GM12878 (cell line): ENCODE data around the gene DCAF5. TPM values are rescaled to one million over a fixed set of nuclear protein-coding genes. Genes with fewer than 3 reads are reported as not detected.

Experiments
- ATAC-seq: fragments of 200-7000 bp; cut with Tn5 transposase; 3 replicates; pipeline ENCODE4 v1.9.1; 2020; ENCODE audit warnings: mild to moderate bottlenecking, moderate library complexity
- BruUV-seq: library from RNA; stranded (reverse); fragments of 400-500 nt; replicated peaks from 2 replicates; lab custom pipeline; 2021; lab: Mats Ljungman, UMichigan
- CTCF ChIA-PET: fragments of 300-600 bp; sonication (Branson Sonifier 250); formaldehyde crosslinking; extraction: SDS; loops from one replicate; lab custom pipeline; 2021; ENCODE audit warnings: inconsistent platforms; lab: Yijun Ruan, JAX
- POLR2A ChIA-PET: fragments of 350-600 bp; formaldehyde crosslinking; extraction: SDS; loops from one replicate; lab custom pipeline; 2021; ENCODE audit warnings: inconsistent platforms; lab: Charles Lee
- RAD21 ChIA-PET: fragments of 300-600 bp; sonication (Branson Sonifier 250); formaldehyde crosslinking; loops from one replicate; lab custom pipeline; 2023; ENCODE audit warnings: antibody characterized with exemption; ENCODE audit not compliant: unreplicated experiment; lab: Charles Lee
- SMC1A ChIA-PET: fragments of 300-600 bp; sonication (Branson Sonifier 250); formaldehyde crosslinking; loops from one replicate; lab custom pipeline; 2023; ENCODE audit not compliant: unreplicated experiment, uncharacterized antibody; lab: Charles Lee
- DNase-seq: peaks from one replicate; pipeline ENCODE4 v3.0.0-alpha.2; 2011; ENCODE audit warnings: low read depth, low spot score
- FAIRE-seq: peaks from 3 replicates; lab custom pipeline; 2011; peaks lifted over from hg19 to GRCh38; lab: Jason Lieb, UNC
- H2AFZ ChIP-seq: 2 replicates; pipeline ENCODE4 v1.6.0; 2011; ENCODE audit warnings: low read depth, low read length, control low read depth; ENCODE audit not compliant: control insufficient read depth
- H3K27ac ChIP-seq: 2 replicates; pipeline ENCODE4 v1.5.1; 2011; ENCODE audit warnings: control low read depth; ENCODE audit not compliant: control insufficient read depth, insufficient read depth
- H3K27me3 ChIP-seq, 2 experiments: replicated peaks in 1 of 2; 2 replicates each; pipeline versions ENCODE4 v1.6.0 to v1.6.1; 2011; ENCODE audit warnings: low read length in 1 of 2; ENCODE audit not compliant: control insufficient read depth in 2 of 2, insufficient read depth in 2 of 2
- H3K36me3 ChIP-seq, 2 experiments: 2 replicates each; pipeline ENCODE4 v1.5.1; 2011; ENCODE audit warnings: low read length in 1 of 2; ENCODE audit not compliant: control insufficient read depth in 2 of 2, insufficient read depth in 2 of 2
- H3K4me1 ChIP-seq: 2 replicates; pipeline ENCODE4 v1.6.1; 2011; ENCODE audit warnings: mild to moderate bottlenecking, low read length, moderate library complexity, mixed read lengths; ENCODE audit not compliant: control insufficient read depth, insufficient read depth
- H3K4me2 ChIP-seq: 2 replicates; pipeline ENCODE4 v1.6.0; 2011; ENCODE audit warnings: control low read depth; ENCODE audit not compliant: control insufficient read depth, insufficient read depth
- H3K4me3 ChIP-seq: fragments of 200-600 bp; sonication (generic); 2 replicates; pipeline ENCODE4 v1.5.1; 2016
- H3K79me2 ChIP-seq: 2 replicates; pipeline ENCODE4 v1.6.0; 2011; ENCODE audit warnings: low read length; ENCODE audit not compliant: control insufficient read depth, insufficient read depth
- H3K9ac ChIP-seq: 2 replicates; pipeline ENCODE4 v1.8.0; 2011; ENCODE audit warnings: low read length, control low read depth, mixed read lengths; ENCODE audit not compliant: control insufficient read depth, insufficient read depth
- H3K9me3 ChIP-seq: replicated peaks from 3 replicates; pipeline ENCODE4 v1.5.1; 2011; ENCODE audit warnings: mild to moderate bottlenecking, low read length; ENCODE audit not compliant: control insufficient read depth, insufficient read depth
- H4K20me1 ChIP-seq: 2 replicates; pipeline ENCODE4 v1.6.0; 2011; ENCODE audit not compliant: control insufficient read depth, insufficient read depth
- ATF7 ChIP-seq: fragments of 450-650 bp; IDR thresholded peaks from 2 replicates; pipeline ENCODE4 v1.6.1; 2016; ENCODE audit warnings: low read depth, mild to moderate bottlenecking
- BRCA1 ChIP-seq: IDR thresholded peaks from 2 replicates; pipeline ENCODE4 v1.6.1; 2011; ENCODE audit warnings: low read depth, low read length, improper control_type of control experiment
- CHD4 ChIP-seq: fragments of 200-600 bp; sonication (generic); IDR thresholded peaks from 2 replicates; pipeline ENCODE4 v1.6.1; 2016; ENCODE audit warnings: mild to moderate bottlenecking
- EGR1 ChIP-seq, 2 experiments: IDR thresholded peaks; 1 replicate in 1 of 2; 2 replicates in 1 of 2; pipeline ENCODE4 v1.6.1; 2011 to 2012; ENCODE audit warnings: low read depth in 2 of 2, low read length in 2 of 2, borderline replicate concordance in 1 of 2, mild to moderate bottlenecking in 1 of 2, moderate library complexity in 1 of 2
- GATAD2B ChIP-seq: fragments of 450-650 bp; conservative IDR thresholded peaks from 2 replicates; pipeline ENCODE4 v1.6.1; 2017; ENCODE audit warnings: low read depth, mild to moderate bottlenecking, moderate library complexity
- HDAC2 ChIP-seq: fragments of 200-600 bp; sonication (generic); IDR thresholded peaks from 2 replicates; pipeline ENCODE4 v1.6.1; 2017
- IRF3 ChIP-seq: fragments of 450-650 bp; IDR thresholded peaks from 2 replicates; pipeline ENCODE4 v1.6.1; 2014; ENCODE audit warnings: mild to moderate bottlenecking
- JUND ChIP-seq: IDR thresholded peaks from 2 replicates; pipeline ENCODE4 v1.6.1; 2012; ENCODE audit warnings: low read depth, mild to moderate bottlenecking, low read length, improper control_type of control experiment, moderate library complexity
- LARP7 ChIP-seq: fragments of 450-650 bp; IDR thresholded peaks from 2 replicates; pipeline ENCODE4 v1.6.1; 2017; ENCODE audit warnings: mild to moderate bottlenecking
- MYB ChIP-seq: fragments of 150-350 bp; IDR thresholded peaks from 2 replicates; pipeline ENCODE4 v1.6.1; 2014; ENCODE audit warnings: mild to moderate bottlenecking, low read depth, low read length, borderline replicate concordance
- NBN ChIP-seq: fragments of 450-650 bp; IDR thresholded peaks from 2 replicates; pipeline ENCODE4 v1.6.1; 2016
- POU2F2 ChIP-seq: IDR thresholded peaks from 3 replicates; pipeline ENCODE4 v1.6.1; 2011; ENCODE audit warnings: low read depth, mild to moderate bottlenecking, low read length, borderline replicate concordance
- RFX5 ChIP-seq: IDR thresholded peaks from 2 replicates; pipeline ENCODE4 v1.6.1; 2011; ENCODE audit warnings: low read depth, low read length, improper control_type of control experiment
- SP1 ChIP-seq: IDR thresholded peaks from one replicate; pipeline ENCODE4 v1.6.1; 2011; ENCODE audit warnings: low read depth, low read length
- SREBF1 ChIP-seq: IDR thresholded peaks from 2 replicates; pipeline ENCODE4 v1.6.1; 2012; ENCODE audit warnings: mild to moderate bottlenecking, low read length
- SRF ChIP-seq, 2 experiments: IDR thresholded peaks; 2 replicates each; pipeline ENCODE4 v1.6.1; 2011; ENCODE audit warnings: low read depth in 2 of 2, low read length in 2 of 2, mild to moderate bottlenecking in 1 of 2, moderate library complexity in 1 of 2
- STAT1 ChIP-seq: fragments of 450-650 bp; conservative IDR thresholded peaks from 2 replicates; pipeline ENCODE4 v1.6.1; 2014; ENCODE audit warnings: antibody characterized with exemption, mild to moderate bottlenecking
- SUZ12 ChIP-seq: fragments of 200-600 bp; sonication (generic); IDR thresholded peaks from one replicate; pipeline ENCODE4 v1.6.1; 2018; ENCODE audit warnings: antibody characterized with exemption, mild to moderate bottlenecking; ENCODE audit not compliant: unreplicated experiment
- TBL1XR1 ChIP-seq: IDR thresholded peaks from 2 replicates; pipeline ENCODE4 v1.6.1; 2012; ENCODE audit warnings: low read depth, low read length, improper control_type of control experiment
- ZBTB33 ChIP-seq: fragments of 450-650 bp; IDR thresholded peaks from 2 replicates; pipeline ENCODE4 v1.6.1; 2017; ENCODE audit warnings: mild to moderate bottlenecking
- WGBS: methylation state at CpG from one replicate; pipeline ENCODE4 v1.1.6; 2016; ENCODE audit warnings: low lambda C conversion rate; ENCODE audit not compliant: insufficient replicate concordance, insufficient coverage; ENCODE audit errors: missing lambda C conversion rate; 5-methylcytosine and 5-hydroxymethylcytosine counted together
- in situ Hi-C: fragments of 300-500 bp; cut with MboI; formaldehyde crosslinking; loops from 9 replicates; pipeline ENCODE4 v1.14.3; 2018; ENCODE audit warnings: mixed read lengths
- intact Hi-C: fragments of 100-400 bp; cut with micrococcal nuclease; formaldehyde crosslinking; loops from one replicate; pipeline ENCODE4 v1.14.2; 2022; ENCODE audit not compliant: unreplicated experiment
- polyA plus RNA-seq, 11 experiments: library from polyadenylated mRNA; depleted of rRNA in 4 of 11; unstranded in 6 of 11; stranded (reverse) in 5 of 11; fragments of >200 nt; fragmentation: Nextera tagmentation in 4 of 11; fragmentation: Illumina TruSeq in 1 of 11; extraction: Ambion mirVana in 4 of 11; extraction: Trizol in 1 of 11; gene quantifications; 1 replicate in 1 of 11; 2 replicates in 10 of 11; pipeline versions ENCODE4 v1.2.1 to v1.2.3, GENCODE V29; 2011 to 2016; ENCODE audit warnings: inconsistent platforms in 2 of 11, missing spikeins in 2 of 11, low read depth in 1 of 11
- total RNA-seq, 4 experiments: library from RNA; depleted of rRNA in 3 of 4; stranded (reverse); fragments of >200 nt in 3 of 4; fragmentation: Illumina TruSeq in 1 of 4; extraction: Trizol in 1 of 4; gene quantifications; 2 replicates each; pipeline versions ENCODE4 v1.2.1 to v1.2.3, GENCODE V29; 2013 to 2021

The DCAF5 gene
- total and polyA plus RNA-seq, 10 of the 15 experiments (the other 5 are each of a cell fraction or from before 2014, with no cell fraction given), result 6.8 to 38.1 (median 19.1) TPM

GRCh38 chr14:69135133-69135532 is 17.8 kb downstream of the DCAF5 start:
- no TSS peak for BruUV-seq
- Histone ChIP-seq H3K9ac (no peak overlapping the region), H3K27me3 (no peaks in the 10 kb centered on the region), H3K36me3 (peaks cover 0 to 15% of the 10 kb centered on the region in 2 experiments; a peak in 2 of 4 replicates), H2AFZ (no peak overlapping the region), H3K27ac (no peak overlapping the region), H3K79me2 (peaks cover 38% of the 10 kb centered on the region), H3K4me3 (no peak overlapping the region), H3K4me1 (peaks cover 18% of the 10 kb centered on the region), H3K4me2 (no peak overlapping the region), H3K9me3 (no peaks in the 10 kb centered on the region), H4K20me1 (0 out of 2 replicates have a peak, but pooled peaks cover 3% of the 10 kb centered on the region)
- WGBS, result 85% methylated on average over 4 of the region's 4 CpGs
- in situ Hi-C loops, result no loop called here
- no peak for DNase-seq
- intact Hi-C loops, result no loop called here
- CTCF ChIA-PET, result interaction anchor here (1.3 kb wide), 1 partner anchor 16 kb away, joined by 4 read pairs; no protein-coding TSS in a partner anchor
- no peak for FAIRE-seq
- ATAC-seq, result no peak
- RAD21 ChIA-PET, result no interaction called here
- SMC1A ChIA-PET, result interaction anchor here (0.7 to 0.9 kb wide), 2 partner anchors 22 to 107 kb away, joined by 3 read pairs; no protein-coding TSS in a partner anchor
- TF ChIP-seq NBN (no peak), SP1 (no peak), CHD4 (no peak), POU2F2 (no peak), MYB (no peak), HDAC2 (no peak), LARP7 (no peak), JUND (no peak), ATF7 (no peak), SREBF1 (no peak), EGR1 (IDR thresholded peaks at IDR 0.05; ENCODE audit: borderline replicate concordance in 1 of 2, low read depth in 2 of 2, low read length in 2 of 2) (no peak), SRF (IDR thresholded peaks at IDR 0.05; ENCODE audit: low read depth in 2 of 2, low read length in 2 of 2) (no peak), RFX5 (no peak), STAT1 (no peak), BRCA1 (no peak), ZBTB33 (no peak), GATAD2B (no peak), TBL1XR1 (no peak), IRF3 (no peak), SUZ12 (no peak)
- POLR2A ChIA-PET, result interaction anchor here (0.8 kb wide), 1 partner anchor 19 kb away, joined by 3 read pairs; no protein-coding TSS in a partner anchor
